Natural killer cell (primary cell): ENCODE results near the gene POLR3A. TPM values are rescaled to one million over a fixed set of nuclear protein-coding genes. Genes with fewer than 3 reads are reported as not detected.

ENCODE experiments used
- ATAC-seq, 3 donors: fragments of 150-1000 bp in 2 of 3; fragments of 200-7000 bp in 1 of 3; cut with Tn5 transposase; 1 replicate in 1 of 3; 2 replicates in 2 of 3; pipeline ENCODE4 v1.10.0; 2021; ENCODE audit warnings: mild to moderate bottlenecking in 2 of 3, moderate library complexity in 2 of 3
- DNase-seq, 2 donors: peaks; one replicate each; pipeline versions ENCODE4 v3.0.0 to v3.0.0-alpha.2; 2013 to 2021; ENCODE audit warnings: mixed read lengths in 1 of 2
- H3K27ac ChIP-seq: one replicate; pipeline ENCODE4 v1.5.1; 2013; ENCODE audit warnings: mild to moderate bottlenecking, low read length
- H3K27me3 ChIP-seq: one replicate; pipeline ENCODE4 v1.6.1; 2013; ENCODE audit warnings: low read length; ENCODE audit not compliant: control insufficient read depth, insufficient read depth
- H3K36me3 ChIP-seq: one replicate; pipeline ENCODE4 v1.6.1; 2013; ENCODE audit warnings: low read length; ENCODE audit not compliant: control insufficient read depth, insufficient read depth
- H3K4me1 ChIP-seq: one replicate; pipeline ENCODE4 v1.6.1; 2013; ENCODE audit warnings: low read length; ENCODE audit not compliant: control insufficient read depth, insufficient read depth
- H3K4me3 ChIP-seq: one replicate; pipeline ENCODE4 v1.5.1; 2013; ENCODE audit warnings: low read length
- H3K9me3 ChIP-seq: one replicate; pipeline ENCODE4 v1.6.1; 2013; ENCODE audit warnings: low read length; ENCODE audit not compliant: control insufficient read depth, insufficient read depth
- H3K27ac Mint-ChIP-seq, 2 donors: one replicate each; pipeline ENCODE4 v1.8.0; 2022; ENCODE audit warnings: mild to moderate bottlenecking in 2 of 2, mixed read lengths in 2 of 2, moderate library complexity in 1 of 2
- H3K27me3 Mint-ChIP-seq, 2 donors: one replicate each; pipeline ENCODE4 v1.8.0; 2022; ENCODE audit warnings: low read depth in 2 of 2, mixed read lengths in 2 of 2
- H3K36me3 Mint-ChIP-seq: one replicate; pipeline ENCODE4 v1.8.0; 2022; ENCODE audit warnings: mixed read lengths
- H3K4me1 Mint-ChIP-seq, 2 donors: one replicate each; pipeline ENCODE4 v1.8.0; 2022; ENCODE audit warnings: mixed read lengths in 2 of 2
- H3K4me3 Mint-ChIP-seq: one replicate; pipeline ENCODE4 v1.8.0; 2022; ENCODE audit warnings: mild to moderate bottlenecking, moderate library complexity, mixed read lengths
- H3K9me3 Mint-ChIP-seq, 2 donors: one replicate each; pipeline ENCODE4 v1.8.0; 2022; ENCODE audit warnings: mixed read lengths in 2 of 2
- CTCF ChIP-seq: fragments of 200-600 bp; IDR thresholded peaks from one replicate; pipeline ENCODE4 v1.8.0; 2022; ENCODE audit warnings: antibody characterized with exemption
- WGBS: methylation state at CpG from one replicate; pipeline ENCODE4 v1.1.7; 2013; ENCODE audit warnings: missing lambda C conversion rate; ENCODE audit not compliant: insufficient coverage; 5-methylcytosine and 5-hydroxymethylcytosine counted together
- intact Hi-C: fragments of 100-400 bp; cut with micrococcal nuclease; formaldehyde crosslinking; loops from one replicate; pipeline ENCODE4 v1.14.2; 2022
- total RNA-seq, 4 donors: library from RNA; stranded (reverse); fragments of 120-200 nt in 1 of 4; gene quantifications; one replicate each; pipeline versions ENCODE4 v1.2.3 to v1.2.4, GENCODE V29; 2013 to 2022

Gene POLR3A
- total RNA-seq, 3 donors from 2014 or later (not counting 1 experiment from before 2014, with no cell fraction given): 15.6 to 21.0 (median 17.9) TPM

GRCh38 chr10:77941790-77942189, 87.5 kb downstream of the POLR3A start:
- Histone ChIP-seq H3K27ac (no peak overlapping the region), H3K27me3 (no peaks in the 10 kb centered on the region), H3K36me3 (no peaks in the 10 kb centered on the region), H3K4me1 (no peaks in the 10 kb centered on the region), H3K9me3 (no peaks in the 10 kb centered on the region), H3K4me3 (no peak overlapping the region)
- Mint-ChIP-seq H3K4me1 (no peaks in the 10 kb centered on the region), H3K27me3 (no peaks in the 10 kb centered on the region), H3K27ac (no peak overlapping the region), H3K36me3 (no peaks in the 10 kb centered on the region), H3K9me3 (no peaks in the 10 kb centered on the region), H3K4me3 (no peak overlapping the region)
- no peak for DNase-seq
- TF ChIP-seq CTCF: no peak
- intact Hi-C loops: no loop called here
- 93% methylated on average over 5 of the region's 6 CpGs for WGBS
- ATAC-seq: no peak

GRCh38 chr10:77940627-77941026, 88.7 kb downstream of the POLR3A start:
- no peak overlapping the region for H3K27ac Mint-ChIP-seq
- Histone ChIP-seq H3K4me3 (no peak overlapping the region), H3K27me3 (no peaks in the 10 kb centered on the region), H3K36me3 (no peaks in the 10 kb centered on the region), H3K9me3 (no peaks in the 10 kb centered on the region), H3K27ac (no peak overlapping the region), H3K4me1 (no peaks in the 10 kb centered on the region)
- TF ChIP-seq CTCF: no peak
- H3K4me3 Mint-ChIP-seq: no peak overlapping the region
- no peak for DNase-seq
- ATAC-seq: no peak
- H3K36me3 Mint-ChIP-seq: no peaks in the 10 kb centered on the region
- no peaks in the 10 kb centered on the region for H3K27me3 Mint-ChIP-seq
- WGBS: 73% methylated on average over 3 of the region's 3 CpGs
- H3K4me1 Mint-ChIP-seq: no peaks in the 10 kb centered on the region
- intact Hi-C loops: no loop called here
- H3K9me3 Mint-ChIP-seq: no peaks in the 10 kb centered on the region

- no peaks in the 10 kb centered on the region for H3K4me1 Mint-ChIP-seq
- no peak overlapping the region for H3K27ac Mint-ChIP-seq
- no peaks in the 10 kb centered on the region for H3K9me3 ChIP-seq
- no peaks in the 10 kb centered on the region for H3K27me3 ChIP-seq
- no peak overlapping the region for H3K4me3 Mint-ChIP-seq
- DNase-seq: no peak
- H3K4me1 ChIP-seq: no peaks in the 10 kb centered on the region
- H3K36me3 ChIP-seq: no peaks in the 10 kb centered on the region
- no peaks in the 10 kb centered on the region for H3K27me3 Mint-ChIP-seq
- no peaks in the 10 kb centered on the region for H3K36me3 Mint-ChIP-seq
- no peak for ATAC-seq
- WGBS: 100% methylated on average over 1 of the region's 2 CpGs
- H3K9me3 Mint-ChIP-seq: no peaks in the 10 kb centered on the region
- intact Hi-C loops: no loop called here
- no peak overlapping the region for H3K4me3 ChIP-seq
- TF ChIP-seq CTCF: no peak
- no peak overlapping the region for H3K27ac ChIP-seq
Measured at GRCh38 chr10:77940225-77940624, 89.1 kb downstream of the POLR3A start.

- Mint-ChIP-seq H3K27ac (no peak overlapping the region), H3K9me3 (no peaks in the 10 kb centered on the region), H3K4me1 (no peaks in the 10 kb centered on the region), H3K36me3 (no peaks in the 10 kb centered on the region), H3K27me3 (no peaks in the 10 kb centered on the region), H3K4me3 (no peak overlapping the region)
- no peak overlapping the region for H3K27ac ChIP-seq
- H3K4me1 ChIP-seq: no peaks in the 10 kb centered on the region
- intact Hi-C loops: no loop called here
- H3K4me3 ChIP-seq: no peak overlapping the region
- H3K27me3 ChIP-seq: no peaks in the 10 kb centered on the region
- no peak for DNase-seq
- no peaks in the 10 kb centered on the region for H3K36me3 ChIP-seq
- 87% methylated on average over 3 of the region's 3 CpGs for WGBS
- no peak for TF ChIP-seq CTCF
- no peak for ATAC-seq
- no peaks in the 10 kb centered on the region for H3K9me3 ChIP-seq
Measured at GRCh38 chr10:77939561-77940001, 89.7 kb downstream of the POLR3A start.
